Stimulated activated CD8-positive, alpha-beta memory T cell treated with anti-CD3 and anti-CD28 coated beads, Interleukin-12 subunit alpha, Interleukin-12 subunit beta, amount 100 ng/mL, for 1 hour (primary cell): ENCODE results near the gene POLN.
"Not testable (repeated sequence)": the region's sequence is repeated elsewhere in the genome, so short reads cannot be mapped to it uniquely, and the experiment has no call there.

Experiments
- DNase-seq: peaks from one replicate; pipeline ENCODE4 v3.0.0-alpha.2; 2020; ENCODE audit warnings: low read depth

POLN gene

DNA sequence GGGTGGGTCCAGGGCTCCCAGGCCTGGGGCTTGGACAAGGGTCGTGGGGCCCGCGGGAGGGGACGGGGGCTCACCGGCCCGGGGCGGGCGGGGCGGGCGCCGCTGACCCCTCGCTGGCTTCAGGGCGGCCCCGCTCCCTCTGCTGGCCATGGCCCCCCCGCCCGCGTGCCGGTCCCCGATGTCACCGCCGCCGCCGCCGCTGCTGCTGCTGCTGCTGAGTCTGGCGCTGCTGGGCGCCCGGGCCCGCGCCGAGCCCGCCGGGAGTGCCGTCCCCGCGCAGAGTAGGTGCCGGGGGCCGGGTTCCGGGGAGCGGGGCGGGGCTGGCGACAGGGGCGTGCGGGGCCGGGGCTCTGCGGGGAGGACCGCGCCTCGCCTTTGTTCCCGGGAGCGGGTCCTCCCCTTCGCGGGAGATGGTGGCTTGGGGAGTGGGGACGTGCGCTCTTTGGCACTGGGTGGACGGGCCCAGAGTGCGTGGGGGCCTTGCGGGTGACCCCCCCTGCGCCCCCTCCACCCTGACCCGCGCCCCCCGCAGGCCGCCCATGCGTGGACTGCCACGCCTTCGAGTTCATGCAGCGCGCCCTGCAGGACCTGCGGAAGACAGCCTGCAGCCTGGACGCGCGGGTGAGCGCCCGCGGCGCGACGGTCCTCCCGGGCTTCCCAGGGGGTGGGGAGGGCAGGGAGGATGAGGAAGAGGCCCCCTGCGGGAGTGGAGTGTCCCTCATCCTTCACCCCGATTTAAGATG lies 199.5 kb downstream of the POLN start:
- no peak for DNase-seq

GRCh38 chr4:2041239-2042130 lies 200.4 kb downstream of the POLN start:
- DNase-seq, result peak; percentile 73

DNA sequence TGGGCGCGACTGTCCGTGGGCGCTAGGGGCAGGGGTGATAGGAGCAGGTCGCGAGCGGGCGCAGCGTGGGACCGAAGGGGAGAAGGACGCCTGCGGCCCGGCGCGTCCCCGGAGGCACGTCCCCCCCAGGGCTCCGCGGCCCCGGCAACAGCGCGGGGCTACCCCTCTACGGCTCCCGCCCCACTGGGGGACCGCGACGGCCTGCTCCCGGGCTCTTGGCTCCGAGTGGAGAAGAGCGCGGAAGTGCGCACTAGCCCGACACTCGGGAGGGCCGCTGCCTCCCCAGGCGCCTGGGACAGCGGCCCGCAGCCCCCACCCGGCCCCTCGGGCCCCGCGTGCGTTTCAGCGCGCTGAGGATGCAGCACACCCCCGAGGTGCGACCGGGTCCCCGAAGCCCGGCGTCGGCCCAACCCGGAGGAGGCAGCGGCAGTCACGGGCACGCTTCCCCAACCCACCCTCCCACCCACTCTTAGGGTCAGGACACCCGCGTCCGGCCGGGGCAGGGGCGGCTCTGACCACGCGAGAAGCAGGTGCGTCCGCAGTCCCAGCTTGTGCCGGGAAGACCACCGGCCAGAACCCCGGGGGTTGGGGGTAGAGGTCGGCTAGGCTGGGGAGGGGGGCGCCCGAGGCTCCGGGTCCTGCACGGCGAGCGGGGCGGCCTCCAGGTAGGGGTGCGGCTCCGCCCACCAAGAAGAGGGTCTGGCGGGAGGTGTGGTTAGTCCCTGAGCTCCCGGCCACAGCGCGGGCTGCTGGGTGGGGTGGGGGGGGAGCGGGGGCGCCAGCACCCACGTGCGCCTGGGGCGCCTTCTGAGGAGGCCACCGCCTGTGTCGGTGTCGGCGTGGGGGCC lies 201.3 kb downstream of the POLN start:
- DNase-seq, result no peak

- DNase-seq, result no peak
Measured at GRCh38 chr4:2036866-2037265, 205.1 kb downstream of the POLN start.

DNA sequence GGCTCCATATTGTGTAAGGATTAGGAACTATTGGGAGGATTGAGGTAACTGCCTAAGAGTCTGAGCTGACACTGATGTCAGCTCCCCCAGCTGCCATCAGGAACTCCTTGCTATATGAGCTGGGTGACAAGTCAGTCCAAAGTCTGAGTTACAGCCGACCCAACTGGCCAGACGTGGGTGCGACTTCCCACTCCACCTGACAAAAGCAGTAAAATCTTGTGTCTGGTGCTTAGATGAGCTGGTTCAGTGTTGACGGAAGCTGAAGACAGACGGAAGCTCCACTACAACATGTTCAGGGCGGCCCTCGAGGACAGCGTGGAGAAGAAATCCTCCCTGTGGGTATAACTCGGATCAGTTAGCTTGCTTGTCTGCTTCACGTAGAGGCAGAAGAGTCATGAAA lies 205.6 kb downstream of the POLN start:
- no peak for DNase-seq

- DNase-seq, result not testable (repeated sequence)
Measured at GRCh38 chr4:2031161-2031560, 210.8 kb downstream of the POLN start.

- DNase-seq, result not testable (repeated sequence)
Measured at GRCh38 chr4:2027120-2027519, 214.8 kb downstream of the POLN start.

GRCh38 chr4:2025817-2026216 lies 216.1 kb downstream of the POLN start:
- no peak for DNase-seq

GRCh38 chr4:2024683-2025082 lies 217.2 kb downstream of the POLN start:
- DNase-seq, result no peak
